H9 (cell line): ENCODE measurements around the gene SCTR. TPM values are rescaled to one million over a fixed set of nuclear protein-coding genes. Genes with fewer than 3 reads are reported as not detected.

Experiments used
- DNase-seq: peaks from one replicate; pipeline ENCODE4 v3.0.0-alpha.2; 2017
- H2AFZ ChIP-seq: one replicate; pipeline ENCODE4 v1.6.1; 2013; ENCODE audit warnings: mild to moderate bottlenecking, low read length, control low read depth, moderate library complexity
- H2AK5ac ChIP-seq: 2 replicates; pipeline ENCODE4 v1.6.1; 2013; ENCODE audit warnings: low read length, control low read depth, mixed read lengths; ENCODE audit not compliant: insufficient read length
- H2BK120ac ChIP-seq: one replicate; pipeline ENCODE4 v1.6.1; 2013; ENCODE audit warnings: low read depth, mild to moderate bottlenecking, low read length, control low read depth, inconsistent platforms; ENCODE audit not compliant: poor library complexity, severe bottlenecking
- H2BK12ac ChIP-seq: 2 replicates; pipeline ENCODE4 v1.6.1; 2013; ENCODE audit warnings: low read length, control low read depth, mixed read lengths, low read depth; ENCODE audit not compliant: insufficient read length
- H2BK15ac ChIP-seq: 2 replicates; pipeline ENCODE4 v1.6.1; 2013; ENCODE audit warnings: low read depth, low read length, control low read depth
- H2BK20ac ChIP-seq: one replicate; pipeline ENCODE4 v1.6.1; 2013; ENCODE audit warnings: low read depth, mild to moderate bottlenecking, low read length, control low read depth, inconsistent platforms; ENCODE audit not compliant: poor library complexity, severe bottlenecking
- H2BK5ac ChIP-seq: 2 replicates; pipeline ENCODE4 v1.6.1; 2013; ENCODE audit warnings: low read length, control low read depth, mixed read lengths; ENCODE audit not compliant: insufficient read length
- H3K14ac ChIP-seq: 2 replicates; pipeline ENCODE4 v1.6.1; 2013; ENCODE audit warnings: low read length, control low read depth; ENCODE audit not compliant: insufficient read depth
- H3K18ac ChIP-seq: 2 replicates; pipeline ENCODE4 v1.6.1; 2013; ENCODE audit warnings: low read depth, mild to moderate bottlenecking, mixed read lengths, low read length, control low read depth; ENCODE audit not compliant: insufficient read length
- H3K23ac ChIP-seq: 2 replicates; pipeline ENCODE4 v1.6.1; 2013; ENCODE audit warnings: low read length, control low read depth, mixed read lengths, low read depth; ENCODE audit not compliant: insufficient read length
- H3K23me2 ChIP-seq: 2 replicates; pipeline ENCODE4 v1.6.1; 2013; ENCODE audit warnings: low read depth, mild to moderate bottlenecking, mixed read lengths, low read length, control low read depth; ENCODE audit not compliant: insufficient read length, poor library complexity, severe bottlenecking
- H3K27ac ChIP-seq: 2 replicates; pipeline ENCODE4 v1.5.1; 2013; ENCODE audit warnings: low read length, control low read depth, mixed read lengths, low read depth; ENCODE audit not compliant: insufficient read length
- H3K27me3 ChIP-seq: 2 replicates; pipeline ENCODE4 v1.6.1; 2013; ENCODE audit warnings: low read length, control low read depth, inconsistent platforms; ENCODE audit not compliant: insufficient read depth
- H3K4ac ChIP-seq: 2 replicates; pipeline ENCODE4 v1.6.1; 2013; ENCODE audit warnings: low read depth, mild to moderate bottlenecking, control low read depth, inconsistent platforms, low read length, moderate library complexity
- H3K4me1 ChIP-seq: 2 replicates; pipeline ENCODE4 v1.6.1; 2013; ENCODE audit warnings: low read length, control low read depth, inconsistent platforms; ENCODE audit not compliant: insufficient read depth
- H3K4me2 ChIP-seq: 2 replicates; pipeline ENCODE4 v1.6.1; 2013; ENCODE audit warnings: low read length, control low read depth, mixed read lengths; ENCODE audit not compliant: insufficient read length, insufficient read depth
- H3K56ac ChIP-seq: 2 replicates; pipeline ENCODE4 v1.6.1; 2013; ENCODE audit warnings: low read depth, mild to moderate bottlenecking, mixed read lengths, low read length, control low read depth; ENCODE audit not compliant: insufficient read length
- H3K79me1 ChIP-seq: 2 replicates; pipeline ENCODE4 v1.6.1; 2013; ENCODE audit warnings: low read depth, mild to moderate bottlenecking, moderate library complexity, low read length, control low read depth, inconsistent platforms; ENCODE audit not compliant: insufficient read depth, poor library complexity, severe bottlenecking
- H3K79me2 ChIP-seq: 2 replicates; pipeline ENCODE4 v1.6.1; 2013; ENCODE audit warnings: low read length, control low read depth, inconsistent platforms; ENCODE audit not compliant: insufficient read depth
- H3K9ac ChIP-seq: 2 replicates; pipeline ENCODE4 v1.6.1; 2013; ENCODE audit warnings: low read length, control low read depth, mixed read lengths; ENCODE audit not compliant: insufficient read length; ENCODE audit errors: extremely low read depth
- H3K9me3 ChIP-seq: one replicate; pipeline ENCODE4 v1.6.1; 2013; ENCODE audit warnings: low read depth, low read length, inconsistent platforms; ENCODE audit not compliant: control insufficient read depth
- H3T11ph ChIP-seq: one replicate; pipeline ENCODE4 v1.6.1; 2013; ENCODE audit warnings: mild to moderate bottlenecking, low read length, control low read depth, inconsistent platforms
- H4K20me1 ChIP-seq: one replicate; pipeline ENCODE4 v1.6.1; 2013; ENCODE audit not compliant: control insufficient read depth, insufficient read length, insufficient read depth
- H4K5ac ChIP-seq: 2 replicates; pipeline ENCODE4 v1.6.1; 2013; ENCODE audit warnings: low read depth, mild to moderate bottlenecking, mixed read lengths, low read length, control low read depth; ENCODE audit not compliant: insufficient read length
- H4K8ac ChIP-seq: replicated peaks from 2 replicates; pipeline ENCODE4 v1.6.1; 2013; ENCODE audit warnings: low read length, control low read depth, mixed read lengths, low read depth; ENCODE audit not compliant: insufficient read length
- H4K91ac ChIP-seq: 2 replicates; pipeline ENCODE4 v1.6.1; 2013; ENCODE audit warnings: low read depth, mild to moderate bottlenecking, moderate library complexity, mixed read lengths, low read length, control low read depth; ENCODE audit not compliant: insufficient read length
- H3K27ac Mint-ChIP-seq, 3 experiments: 2 replicates in 2 of 3; 3 replicates in 1 of 3; pipeline ENCODE4 v1.8.0; 2020 to 2021; ENCODE audit warnings: mixed read lengths in 3 of 3, mild to moderate bottlenecking in 1 of 3, moderate library complexity in 1 of 3
- H3K27me3 Mint-ChIP-seq: 2 replicates; pipeline ENCODE4 v1.8.0; 2021; ENCODE audit warnings: low read depth, mild to moderate bottlenecking, moderate library complexity, mixed read lengths
- H3K36me3 Mint-ChIP-seq, 3 experiments: 2 replicates in 2 of 3; 3 replicates in 1 of 3; pipeline ENCODE4 v1.8.0; 2020 to 2021; ENCODE audit warnings: low read depth in 3 of 3, mixed read lengths in 3 of 3; ENCODE audit not compliant: insufficient read depth in 1 of 3
- H3K4me1 Mint-ChIP-seq, 2 experiments: 2 replicates each; pipeline ENCODE4 v1.8.0; 2020; ENCODE audit warnings: mixed read lengths in 2 of 2
- H3K4me3 Mint-ChIP-seq, 2 experiments: 2 replicates in 1 of 2; 3 replicates in 1 of 2; pipeline ENCODE4 v1.8.0; 2020 to 2021; ENCODE audit warnings: mild to moderate bottlenecking in 2 of 2, mixed read lengths in 2 of 2, moderate library complexity in 1 of 2
- H3K9me3 Mint-ChIP-seq, 2 experiments: 2 replicates in 1 of 2; 3 replicates in 1 of 2; pipeline ENCODE4 v1.8.0; 2020; ENCODE audit warnings: mild to moderate bottlenecking in 2 of 2, mixed read lengths in 2 of 2, moderate library complexity in 1 of 2
- CTCF ChIP-seq: fragments of 200-600 bp; sonication (generic); conservative IDR thresholded peaks from 3 replicates; pipeline ENCODE4 v1.8.0; 2021; ENCODE audit warnings: antibody characterized with exemption, mild to moderate bottlenecking
- WGBS: extraction: QIAGEN DNeasy Blood & Tissue Kit; methylation state at CpG from one replicate; pipeline ENCODE4 v1.1.7; 2013; ENCODE audit warnings: missing lambda C conversion rate, low lambda C conversion rate, mixed read lengths; ENCODE audit not compliant: insufficient read length; ENCODE audit errors: extremely low coverage; 5-methylcytosine and 5-hydroxymethylcytosine counted together
- total RNA-seq: library from RNA; stranded (reverse); gene quantifications from 2 replicates; pipeline ENCODE4 v1.2.1, GENCODE V29; 2021

The SCTR gene
- total RNA-seq, 1 experiment from 2014 or later = not detected

- Mint-ChIP-seq H3K36me3 (no peaks in the 10 kb centered on the region; a peak in 1 of 7 replicates), H3K4me1 (peaks cover 6 to 12% of the 10 kb centered on the region in 2 experiments), H3K27me3 (peaks cover 2% of the 10 kb centered on the region), H3K9me3 (no peaks in the 10 kb centered on the region), H3K27ac (no peak overlapping the region; a peak in 1 of 7 replicates), H3K4me3 (no peak overlapping the region)
- WGBS = no CpG with 5 or more reads among the region's 11 CpGs
- H4K91ac ChIP-seq = no peak overlapping the region
- H3K9ac ChIP-seq = no peak overlapping the region
- no peak for TF ChIP-seq CTCF
- no peak overlapping the region for H2BK120ac ChIP-seq
- no peaks in the 10 kb centered on the region for H3K9me3 ChIP-seq
- H2AK5ac ChIP-seq = no peak overlapping the region
- H3K4ac ChIP-seq = no peak overlapping the region
- H4K5ac ChIP-seq = no peak overlapping the region
- no peaks in the 10 kb centered on the region for H3K79me1 ChIP-seq
- H3K56ac ChIP-seq = no peak overlapping the region
- H3K23me2 ChIP-seq = no peaks in the 10 kb centered on the region
- H3K79me2 ChIP-seq = no peaks in the 10 kb centered on the region
- no peak overlapping the region for H2BK5ac ChIP-seq
- no peak overlapping the region for H3K18ac ChIP-seq
- H3K27me3 ChIP-seq = no peaks in the 10 kb centered on the region; the same call in 1 of the 2 replicates
- no peak overlapping the region for H2BK20ac ChIP-seq
- H2BK12ac ChIP-seq = no peak overlapping the region
- H3K4me2 ChIP-seq = no peak overlapping the region
- H4K8ac ChIP-seq = no peak overlapping the region
- H2AFZ ChIP-seq = no peak overlapping the region
- no peak overlapping the region for H3K27ac ChIP-seq
- DNase-seq = no peak
- no peaks in the 10 kb centered on the region; the same call in 1 of the 2 replicates for H3K4me1 ChIP-seq
- H3K23ac ChIP-seq = no peak overlapping the region
- H2BK15ac ChIP-seq = no peak overlapping the region
- no peaks in the 10 kb centered on the region for H4K20me1 ChIP-seq
- no peak overlapping the region for H3T11ph ChIP-seq
- H3K14ac ChIP-seq = no peak overlapping the region; the same call in 1 of the 2 replicates
Measured at GRCh38 chr2:119442850-119443249, 81.4 kb downstream of the SCTR start.
